Loucy (cell line): Measurements from ENCODE around the gene GAS7.

ENCODE experiments used
- EZH2phosphoT487 ChIP-seq: fragments of 200-600 bp; IDR thresholded peaks from 2 replicates; pipeline ENCODE4 v1.6.1; 2018; ENCODE audit warnings: antibody characterized with exemption, mild to moderate bottlenecking, moderate library complexity, borderline replicate concordance
- TF ChIP-seq, protein P1 (sequence below): fragments of 200-600 bp; sonication (generic); conservative IDR thresholded peaks from 2 replicates; pipeline ENCODE4 v1.5.1; 2014; ENCODE audit warnings: mild to moderate bottlenecking, antibody characterized with exemption, low read length

DNA sequence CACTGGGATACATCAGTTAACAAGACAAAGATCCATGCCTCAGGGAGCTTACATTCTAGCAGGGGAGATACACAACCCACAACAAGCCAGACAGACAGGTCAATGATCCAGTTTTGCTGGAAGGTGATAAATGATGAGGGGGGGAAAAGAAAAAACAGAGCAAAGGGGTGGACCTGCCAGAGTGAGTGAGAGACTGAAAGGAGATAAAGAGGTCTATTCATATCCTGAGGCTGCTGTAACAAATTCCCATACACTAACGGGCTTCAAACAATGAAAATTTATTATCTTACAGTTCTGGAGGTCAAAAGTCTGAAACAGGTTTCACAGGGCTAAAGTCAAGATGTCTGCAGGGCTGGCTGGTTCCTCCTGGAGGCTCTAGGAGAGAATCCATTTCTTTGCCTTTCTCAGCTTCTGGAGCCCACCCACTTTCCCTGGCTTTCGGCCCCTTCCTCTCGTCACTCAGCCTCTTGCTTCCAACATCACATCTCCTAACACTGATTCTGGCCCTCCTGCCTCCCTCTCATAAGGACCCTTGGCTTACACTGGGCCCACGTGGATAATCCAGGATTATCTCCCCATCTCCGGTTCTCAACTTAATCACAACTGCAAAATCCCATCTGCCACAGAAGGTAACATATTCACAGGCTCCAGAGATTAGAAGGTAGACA, 81.5 kb downstream of the GAS7 start:
- TF ChIP-seq, protein P1, sequence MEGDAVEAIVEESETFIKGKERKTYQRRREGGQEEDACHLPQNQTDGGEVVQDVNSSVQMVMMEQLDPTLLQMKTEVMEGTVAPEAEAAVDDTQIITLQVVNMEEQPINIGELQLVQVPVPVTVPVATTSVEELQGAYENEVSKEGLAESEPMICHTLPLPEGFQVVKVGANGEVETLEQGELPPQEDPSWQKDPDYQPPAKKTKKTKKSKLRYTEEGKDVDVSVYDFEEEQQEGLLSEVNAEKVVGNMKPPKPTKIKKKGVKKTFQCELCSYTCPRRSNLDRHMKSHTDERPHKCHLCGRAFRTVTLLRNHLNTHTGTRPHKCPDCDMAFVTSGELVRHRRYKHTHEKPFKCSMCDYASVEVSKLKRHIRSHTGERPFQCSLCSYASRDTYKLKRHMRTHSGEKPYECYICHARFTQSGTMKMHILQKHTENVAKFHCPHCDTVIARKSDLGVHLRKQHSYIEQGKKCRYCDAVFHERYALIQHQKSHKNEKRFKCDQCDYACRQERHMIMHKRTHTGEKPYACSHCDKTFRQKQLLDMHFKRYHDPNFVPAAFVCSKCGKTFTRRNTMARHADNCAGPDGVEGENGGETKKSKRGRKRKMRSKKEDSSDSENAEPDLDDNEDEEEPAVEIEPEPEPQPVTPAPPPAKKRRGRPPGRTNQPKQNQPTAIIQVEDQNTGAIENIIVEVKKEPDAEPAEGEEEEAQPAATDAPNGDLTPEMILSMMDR: no peak
- TF ChIP-seq EZH2phosphoT487: no peak
